HG02973 (cell line): ENCODE measurements around the gene TAAR2.
"Not testable (repeated sequence)": the region's sequence is repeated elsewhere in the genome, so short reads cannot be mapped to it uniquely, and the experiment has no call there.

Source experiments
- ATAC-seq: cut with Tn5 transposase; IDR thresholded peaks from one replicate; pipeline ENCODE4 v1.9.1; 2021; ENCODE audit warnings: moderate library complexity; ENCODE audit not compliant: unreplicated experiment

TAAR2 gene

GRCh38 chr6:132624175-132624574 is at the start of gene TAAR2:
TSS of gene TAAR2 (minus strand) at chr6:132624275. CDS start at chr6:132624275, 0 bp downstream.
- ATAC-seq, result no peak

- ATAC-seq, result no peak
These were observed 49.5 kb upstream of the TAAR2 start for GRCh38 chr6:132673376-132674094.

GRCh38 chr6:132671295-132671694 is 47.2 kb upstream of the TAAR2 start:
- ATAC-seq, result no peak

GRCh38 chr6:132669690-132670291 is 45.7 kb upstream of the TAAR2 start:
- peak; percentile 61 for ATAC-seq

- no peak for ATAC-seq
These were observed 42.0 kb upstream of the TAAR2 start for GRCh38 chr6:132666118-132666517.

- ATAC-seq, result no peak
These were observed 40.4 kb upstream of the TAAR2 start for GRCh38 chr6:132664309-132665034.

- no peak for ATAC-seq
These were observed 39.6 kb upstream of the TAAR2 start for GRCh38 chr6:132663661-132664060.

- ATAC-seq, result no peak
These were observed 37.8 kb upstream of the TAAR2 start for GRCh38 chr6:132661906-132662305.

GRCh38 chr6:132659082-132659481 is 35.0 kb upstream of the TAAR2 start, which contains the start of gene TAAR1:
TSS of gene TAAR1 (minus strand) at chr6:132659182. CDS start at chr6:132646003, 13,179 bp downstream.
- ATAC-seq, result no peak

- no peak for ATAC-seq
These were observed 27.0 kb upstream of the TAAR2 start for GRCh38 chr6:132651062-132651461.

GRCh38 chr6:132650429-132650828 is 26.4 kb upstream of the TAAR2 start:
- no peak for ATAC-seq

- no peak for ATAC-seq
These were observed 24.8 kb upstream of the TAAR2 start for GRCh38 chr6:132648828-132649227.

GRCh38 chr6:132648356-132648755 is 24.3 kb upstream of the TAAR2 start:
- ATAC-seq, result peak; percentile 84

GRCh38 chr6:132643547-132643946 is 19.5 kb upstream of the TAAR2 start:
- no peak for ATAC-seq

- not testable (repeated sequence) for ATAC-seq
These were observed 13.1 kb upstream of the TAAR2 start for GRCh38 chr6:132637135-132637534.

GRCh38 chr6:132635906-132636305 is 11.8 kb upstream of the TAAR2 start:
- not testable (repeated sequence) for ATAC-seq

- ATAC-seq, result not testable (repeated sequence)
These were observed 11.2 kb upstream of the TAAR2 start for GRCh38 chr6:132635288-132635687.

GRCh38 chr6:132634796-132635195 is 10.7 kb upstream of the TAAR2 start:
- no peak for ATAC-seq

- no peak for ATAC-seq
These were observed 9.3 kb upstream of the TAAR2 start for GRCh38 chr6:132633362-132633761.

GRCh38 chr6:132623106-132623845 is 799 bp downstream of the TAAR2 start:
- no peak for ATAC-seq

- no peak for ATAC-seq
These were observed 7.4 kb downstream of the TAAR2 start for GRCh38 chr6:132616677-132617076.
